ENCODE data around the gene KRT35. TPM values are rescaled to one million over a fixed set of nuclear protein-coding genes. Genes with fewer than 3 reads are reported as not detected.

The KRT35 gene
- total RNA-seq, 2 experiments from 2014 or later: not detected

DNA sequence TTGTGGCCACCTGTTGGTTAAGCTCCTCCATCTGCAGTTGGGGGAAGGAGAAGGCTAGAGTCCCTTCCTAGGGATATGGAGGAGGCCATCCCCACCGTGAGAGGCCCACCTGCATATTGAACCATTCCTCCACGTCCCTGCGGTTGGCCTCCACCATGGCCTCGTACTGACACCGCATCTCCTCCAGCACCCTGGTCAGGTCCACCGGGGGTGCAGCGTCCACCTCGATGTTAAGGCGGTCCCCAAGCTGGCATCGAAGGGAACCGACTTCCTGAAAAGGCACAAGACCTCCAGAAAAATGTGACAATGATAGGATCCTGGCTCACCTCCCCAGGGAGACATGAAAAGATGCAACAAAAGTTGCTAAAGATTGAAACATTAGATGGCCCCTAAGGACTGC is 16.8 kb downstream of the KRT35 start:
- no peaks in the 10 kb centered on the region for H3K4me1 Mint-ChIP-seq (ENCODE audit: low read depth)
- no peaks in the 10 kb centered on the region for H3K9me3 Mint-ChIP-seq (ENCODE audit: insufficient read depth)
- no peaks in the 10 kb centered on the region for H3K36me3 Mint-ChIP-seq (ENCODE audit: low read depth)
- H3K4me3 Mint-ChIP-seq: no peak overlapping the region
- POLR2A ChIA-PET: no interaction called here
- ATAC-seq: no peak
- H3K27ac Mint-ChIP-seq: no peak overlapping the region
- CTCF ChIA-PET: no interaction called here
- H3K27me3 Mint-ChIP-seq (ENCODE audit: low read depth): peaks cover 2% of the 10 kb centered on the region
- DNase-seq: no peak

DNA sequence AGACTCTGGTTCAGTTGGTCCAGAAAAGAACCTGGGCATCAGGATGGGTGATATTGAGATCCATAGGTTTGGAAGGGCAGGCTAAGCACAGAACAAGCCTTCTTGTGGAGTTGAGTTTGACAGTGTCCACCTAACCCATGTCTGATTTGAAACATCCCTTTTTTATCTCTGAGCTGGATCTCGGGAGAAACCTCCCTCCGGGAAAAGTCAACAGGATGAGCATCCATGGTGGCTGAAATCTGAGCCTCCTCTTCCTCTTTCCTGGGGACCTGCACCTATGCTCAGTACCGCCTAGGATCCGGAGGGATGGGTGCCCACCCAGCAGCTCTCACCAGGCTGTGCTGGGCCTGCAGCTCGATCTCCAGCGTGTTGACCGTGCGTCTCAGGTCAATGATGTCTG is 17.2 kb downstream of the KRT35 start:
- ATAC-seq (no peak), DNase-seq (no peak)
- H3K9me3 Mint-ChIP-seq (ENCODE audit: insufficient read depth): no peaks in the 10 kb centered on the region
- H3K4me3 Mint-ChIP-seq: no peak overlapping the region
- H3K27ac Mint-ChIP-seq: no peak overlapping the region
- ChIA-PET CTCF (no interaction called here), POLR2A (no interaction called here)
- H3K4me1 Mint-ChIP-seq (ENCODE audit: low read depth): no peaks in the 10 kb centered on the region
- H3K27me3 Mint-ChIP-seq (ENCODE audit: low read depth): no peaks in the 10 kb centered on the region
- H3K36me3 Mint-ChIP-seq (ENCODE audit: low read depth): no peaks in the 10 kb centered on the region

DNA sequence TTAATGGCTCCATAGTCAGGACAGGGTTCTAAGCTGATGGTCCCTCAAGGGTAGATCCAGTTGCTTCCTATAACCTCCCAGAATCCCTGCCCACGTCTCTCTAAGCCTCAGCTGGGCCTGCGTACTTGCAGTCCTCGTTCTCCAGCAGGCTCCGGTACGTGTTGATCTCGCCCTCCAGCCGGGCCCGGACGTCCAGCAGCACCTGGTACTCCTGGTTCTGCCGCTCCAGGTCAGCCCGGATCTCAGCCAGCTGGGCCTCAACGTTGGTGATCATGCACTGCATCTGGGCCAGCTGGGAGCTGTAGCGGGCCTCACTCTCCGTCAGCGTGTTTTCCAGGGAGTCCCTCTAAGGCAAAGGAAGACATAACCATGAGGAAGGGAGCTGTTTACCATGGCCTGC is 18.2 kb downstream of the KRT35 start:
- no peak for ATAC-seq
- Mint-ChIP-seq H3K36me3 (ENCODE audit: low read depth) (no peaks in the 10 kb centered on the region), H3K27me3 (ENCODE audit: low read depth) (no peaks in the 10 kb centered on the region), H3K27ac (no peak overlapping the region), H3K9me3 (ENCODE audit: insufficient read depth) (no peaks in the 10 kb centered on the region), H3K4me3 (no peak overlapping the region), H3K4me1 (ENCODE audit: low read depth) (no peaks in the 10 kb centered on the region)
- no peak for DNase-seq
- POLR2A ChIA-PET: no interaction called here
- CTCF ChIA-PET: no interaction called here

DNA sequence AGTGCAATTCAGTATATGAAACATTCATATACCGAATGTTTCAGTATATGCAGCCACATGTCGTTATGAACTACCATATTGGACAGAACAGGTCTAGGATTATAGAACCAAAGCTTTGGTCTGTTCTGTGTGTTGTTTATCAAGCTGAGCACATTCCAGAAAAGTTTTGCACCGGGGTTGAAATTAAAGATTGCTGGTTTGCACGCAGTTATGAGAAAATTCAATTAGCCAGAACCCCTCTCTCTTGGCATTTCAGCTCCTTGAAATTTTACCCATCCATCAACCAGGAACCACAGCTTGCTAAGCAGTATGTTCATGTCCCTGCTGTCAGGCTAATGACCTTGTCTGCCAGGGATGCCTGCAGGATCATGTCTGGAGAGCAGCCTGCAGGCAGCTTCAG is 23.3 kb downstream of the KRT35 start:
- H3K27me3 Mint-ChIP-seq (ENCODE audit: low read depth): peaks cover 3% of the 10 kb centered on the region
- H3K36me3 Mint-ChIP-seq (ENCODE audit: low read depth): no peaks in the 10 kb centered on the region
- no peaks in the 10 kb centered on the region for H3K9me3 Mint-ChIP-seq (ENCODE audit: insufficient read depth)
- DNase-seq (no peak), ATAC-seq (no peak)
- no peak overlapping the region for H3K27ac Mint-ChIP-seq
- POLR2A ChIA-PET: no interaction called here
- no peak overlapping the region for H3K4me3 Mint-ChIP-seq
- no peaks in the 10 kb centered on the region for H3K4me1 Mint-ChIP-seq (ENCODE audit: low read depth)
- CTCF ChIA-PET: interaction anchor here (1.1 kb wide), 1 partner anchor 92 kb away, joined by 4 read pairs; no protein-coding TSS in a partner anchor

DNA sequence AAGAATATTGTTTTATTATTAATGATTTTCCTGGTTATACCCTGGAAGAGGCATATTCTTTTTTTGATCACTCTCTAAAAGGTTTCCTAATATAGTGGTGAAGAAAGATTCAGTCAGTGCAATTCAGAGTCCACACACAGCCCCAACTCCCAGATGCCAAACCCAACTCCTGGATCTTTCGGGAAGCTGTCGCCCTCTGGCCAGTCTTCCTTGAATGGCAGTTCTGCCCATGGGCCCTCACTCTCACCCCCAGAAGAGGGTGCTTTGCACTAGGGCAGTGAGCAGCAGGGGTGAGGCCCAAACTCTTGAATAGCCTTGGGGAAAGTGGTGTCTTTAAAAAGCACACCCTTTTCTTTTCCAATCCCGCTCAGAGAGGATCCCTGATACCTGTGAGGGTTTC is 24.7 kb downstream of the KRT35 start:
- Mint-ChIP-seq H3K4me1 (ENCODE audit: low read depth) (no peaks in the 10 kb centered on the region), H3K4me3 (no peak overlapping the region), H3K9me3 (ENCODE audit: insufficient read depth) (no peaks in the 10 kb centered on the region), H3K27ac (no peak overlapping the region), H3K36me3 (ENCODE audit: low read depth) (no peaks in the 10 kb centered on the region), H3K27me3 (ENCODE audit: low read depth) (peaks cover 6% of the 10 kb centered on the region)
- ATAC-seq (no peak), DNase-seq (no peak)
- ChIA-PET POLR2A (no interaction called here), CTCF (no interaction called here)

DNA sequence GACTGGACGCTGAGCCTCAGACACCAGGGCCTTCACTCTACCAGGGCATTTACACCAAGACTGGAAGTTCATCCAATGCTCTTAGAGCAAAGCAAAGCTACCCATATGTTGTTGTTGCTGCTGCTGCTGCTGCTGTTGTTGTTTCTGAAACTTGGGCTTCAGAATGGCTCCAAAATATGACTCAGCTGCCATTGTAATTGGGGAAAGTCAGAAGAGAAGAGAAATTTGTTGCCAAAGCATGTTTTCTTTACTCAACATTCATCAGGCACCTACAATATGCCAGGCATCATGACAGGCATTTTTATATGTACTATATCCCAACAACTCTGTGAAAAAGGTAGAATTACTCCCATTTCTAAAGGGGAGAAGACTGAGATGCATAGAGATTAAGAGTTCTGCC is 25.7 kb downstream of the KRT35 start:
- Mint-ChIP-seq H3K9me3 (ENCODE audit: insufficient read depth) (no peaks in the 10 kb centered on the region), H3K36me3 (ENCODE audit: low read depth) (no peaks in the 10 kb centered on the region), H3K27me3 (ENCODE audit: low read depth) (peaks cover 8% of the 10 kb centered on the region), H3K27ac (no peak overlapping the region), H3K4me3 (no peak overlapping the region), H3K4me1 (ENCODE audit: low read depth) (no peaks in the 10 kb centered on the region)
- no peak for DNase-seq
- ATAC-seq: no peak
- ChIA-PET POLR2A (no interaction called here), CTCF (no interaction called here)

DNA sequence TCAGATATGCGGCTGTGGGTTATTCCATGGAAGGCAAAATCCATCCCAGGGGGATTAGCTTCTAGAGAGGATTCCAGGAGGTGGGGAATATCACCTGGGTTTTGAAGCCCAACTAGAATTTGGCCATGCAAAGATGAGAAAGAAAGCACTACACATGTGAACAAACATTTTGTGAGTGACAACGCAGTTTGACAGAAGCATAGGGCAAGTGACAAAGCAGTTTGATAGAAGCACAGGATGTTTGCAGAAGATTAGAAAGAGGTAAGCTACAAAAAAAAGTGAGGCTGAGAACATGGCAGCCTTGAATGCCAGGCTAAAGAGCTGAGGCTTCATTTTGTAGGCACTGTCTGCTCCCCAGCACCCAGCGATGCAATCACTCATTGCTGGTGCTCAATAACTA is 27.9 kb downstream of the KRT35 start:
- POLR2A ChIA-PET: no interaction called here
- H3K9me3 Mint-ChIP-seq (ENCODE audit: insufficient read depth): no peaks in the 10 kb centered on the region
- ATAC-seq (no peak), DNase-seq (no peak)
- no peak overlapping the region for H3K4me3 Mint-ChIP-seq
- H3K27ac Mint-ChIP-seq: no peak overlapping the region
- no peaks in the 10 kb centered on the region for H3K4me1 Mint-ChIP-seq (ENCODE audit: low read depth)
- H3K36me3 Mint-ChIP-seq (ENCODE audit: low read depth): no peaks in the 10 kb centered on the region
- CTCF ChIA-PET: no interaction called here
- H3K27me3 Mint-ChIP-seq (ENCODE audit: low read depth): peaks cover 8% of the 10 kb centered on the region

DNA sequence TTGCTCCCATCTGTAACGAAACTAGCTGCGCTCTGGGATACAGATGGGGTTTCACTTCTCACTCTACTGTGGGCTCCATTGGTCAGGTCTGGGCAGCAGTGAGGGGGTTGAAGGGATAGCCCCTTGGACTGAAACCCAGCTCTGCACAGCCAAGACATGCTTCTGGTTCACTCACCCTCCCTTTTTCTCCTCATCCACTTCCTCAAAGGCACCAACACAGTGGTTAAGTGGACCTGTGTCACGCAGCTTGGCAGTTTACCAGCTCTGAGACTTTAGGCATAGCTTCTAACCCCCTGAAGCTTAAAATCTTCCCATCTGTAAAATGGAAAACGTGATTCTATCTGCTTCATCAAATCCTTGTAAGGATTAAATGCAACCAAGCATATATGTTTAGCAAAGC is 28.7 kb downstream of the KRT35 start:
- Mint-ChIP-seq H3K9me3 (ENCODE audit: insufficient read depth) (no peaks in the 10 kb centered on the region), H3K27ac (no peak overlapping the region), H3K4me1 (ENCODE audit: low read depth) (no peaks in the 10 kb centered on the region), H3K27me3 (ENCODE audit: low read depth) (peaks cover 8% of the 10 kb centered on the region), H3K36me3 (ENCODE audit: low read depth) (no peaks in the 10 kb centered on the region), H3K4me3 (no peak overlapping the region)
- no peak for ATAC-seq
- POLR2A ChIA-PET: no interaction called here
- DNase-seq: no peak
- CTCF ChIA-PET: no interaction called here

DNA sequence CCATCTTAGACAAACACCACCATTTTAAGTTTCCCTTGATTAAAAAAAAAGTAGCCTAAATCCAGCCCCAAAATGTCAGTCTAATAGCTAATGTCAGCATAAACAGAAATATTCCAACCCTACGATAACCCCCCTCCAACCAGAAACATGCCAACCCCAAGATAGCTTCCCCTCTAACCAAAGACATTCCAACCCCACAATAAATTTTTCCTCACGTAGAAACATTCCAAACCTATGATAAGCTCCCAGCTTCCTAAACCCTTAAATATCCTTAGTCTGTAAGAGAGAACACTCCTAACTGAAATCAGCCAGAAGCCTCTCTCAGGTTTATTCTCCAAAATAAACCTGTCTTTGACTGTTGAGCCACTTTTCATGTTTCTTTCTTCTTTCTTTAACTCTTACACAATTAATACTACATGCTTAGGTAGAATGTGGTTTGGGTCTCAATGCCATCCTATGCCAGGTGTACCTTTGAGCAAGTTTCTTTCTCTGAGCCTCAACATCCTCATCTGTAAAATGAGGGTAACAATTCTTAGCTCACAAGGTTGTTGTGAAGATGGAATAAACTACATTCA is 29.7 kb downstream of the KRT35 start:
- DNase-seq: no peak
- CTCF ChIA-PET: interaction anchor here (1.1 to 1.3 kb wide), 2 partner anchors 98 to 197 kb away, joined by 3 to 6 read pairs; no protein-coding TSS in a partner anchor

DNA sequence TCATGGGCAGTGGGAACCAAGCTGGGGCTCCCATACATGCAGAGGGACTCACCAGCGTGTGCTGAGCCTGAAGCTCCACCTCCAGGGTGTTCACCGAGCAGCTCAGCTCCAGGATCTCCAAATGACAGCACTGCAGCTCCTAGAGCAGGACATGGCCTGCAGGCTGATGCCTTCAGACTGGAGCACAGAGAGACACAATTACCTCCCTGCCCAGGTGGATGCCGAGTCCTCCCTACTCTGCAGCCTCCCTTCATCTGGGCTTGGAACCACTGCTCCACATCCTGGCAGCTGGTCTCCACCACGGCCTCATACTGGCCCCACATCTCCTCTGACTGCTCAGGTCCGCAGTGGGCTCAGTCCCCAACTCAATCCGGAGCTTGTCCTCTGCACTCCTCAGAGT is 31.9 kb downstream of the KRT35 start:
- Mint-ChIP-seq H3K4me3 (no peak overlapping the region), H3K27me3 (ENCODE audit: low read depth) (peaks cover 12% of the 10 kb centered on the region), H3K4me1 (ENCODE audit: low read depth) (no peaks in the 10 kb centered on the region), H3K27ac (no peak overlapping the region), H3K9me3 (ENCODE audit: insufficient read depth) (no peaks in the 10 kb centered on the region), H3K36me3 (ENCODE audit: low read depth) (no peaks in the 10 kb centered on the region)
- ATAC-seq: no peak
- ChIA-PET POLR2A (interaction anchor here (1.2 kb wide), 1 partner anchor 12 kb away, joined by 3 read pairs; no protein-coding TSS in a partner anchor), CTCF (no interaction called here)
- DNase-seq: no peak

More for the DNA sequence above, 29.7 kb downstream of the KRT35 start:
- Mint-ChIP-seq H3K27ac (no peak overlapping the region), H3K4me3 (no peak overlapping the region), H3K4me1 (ENCODE audit: low read depth) (no peaks in the 10 kb centered on the region), H3K9me3 (ENCODE audit: insufficient read depth) (no peaks in the 10 kb centered on the region), H3K27me3 (ENCODE audit: low read depth) (peaks cover 8% of the 10 kb centered on the region), H3K36me3 (ENCODE audit: low read depth) (no peaks in the 10 kb centered on the region)
- POLR2A ChIA-PET: no interaction called here
- ATAC-seq: no peak

DNA sequence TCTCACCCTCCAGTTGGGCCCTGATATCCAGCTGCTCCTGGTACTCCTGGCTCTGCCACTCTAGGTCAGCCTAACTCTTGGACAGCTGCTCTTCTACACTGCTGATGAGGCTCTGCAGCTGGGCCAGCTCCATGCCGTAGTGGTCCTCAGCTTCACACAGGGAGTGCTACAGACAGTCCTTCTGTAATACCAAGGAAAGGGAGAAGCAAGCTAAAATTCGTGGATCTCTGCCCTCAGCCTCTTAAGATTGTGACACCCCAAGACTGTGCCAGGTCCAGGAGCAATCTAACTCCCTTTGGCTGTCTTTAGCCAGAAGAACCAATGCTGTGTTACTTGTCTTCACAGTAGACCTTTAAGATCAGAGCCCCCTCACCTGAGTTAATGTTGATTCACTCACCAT is 32.4 kb downstream of the KRT35 start:
- no peak for ATAC-seq

DNA sequence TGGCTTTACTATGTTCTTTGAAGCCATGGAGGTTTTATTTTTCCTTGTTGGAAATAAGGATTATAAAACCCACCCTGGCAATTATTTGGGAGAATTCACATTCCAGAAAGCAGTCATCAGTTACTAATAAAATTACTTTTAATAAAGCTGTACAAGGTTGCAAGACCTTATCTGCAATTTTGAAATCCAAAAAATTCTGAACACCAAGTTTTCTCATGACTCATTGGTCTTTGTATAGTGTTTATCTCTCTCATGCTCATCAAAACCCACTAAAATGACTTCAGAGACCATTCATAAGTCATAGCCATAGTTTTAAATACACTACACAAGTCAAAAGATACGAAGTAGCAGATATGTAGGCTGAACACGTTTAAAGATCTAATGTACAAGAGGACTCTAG is 34.1 kb downstream of the KRT35 start:
- ATAC-seq (no peak), DNase-seq (no peak)
- Mint-ChIP-seq H3K4me1 (ENCODE audit: low read depth) (no peaks in the 10 kb centered on the region), H3K4me3 (no peak overlapping the region), H3K9me3 (ENCODE audit: insufficient read depth) (no peaks in the 10 kb centered on the region), H3K27me3 (ENCODE audit: low read depth) (peaks cover 13% of the 10 kb centered on the region), H3K36me3 (ENCODE audit: low read depth) (no peaks in the 10 kb centered on the region), H3K27ac (no peak overlapping the region)
- POLR2A ChIA-PET: no interaction called here
- CTCF ChIA-PET: interaction anchor here (0.6 kb wide), 1 partner anchor 202 kb away, joined by 3 read pairs; no protein-coding TSS in a partner anchor

More for the DNA sequence above, 32.4 kb downstream of the KRT35 start:
- ChIA-PET POLR2A (interaction anchor here (1.2 kb wide), 1 partner anchor 12 kb away, joined by 3 read pairs; no protein-coding TSS in a partner anchor), CTCF (no interaction called here)
- peaks cover 10% of the 10 kb centered on the region for H3K27me3 Mint-ChIP-seq (ENCODE audit: low read depth)
- H3K27ac Mint-ChIP-seq: no peak overlapping the region
- DNase-seq: no peak
- no peaks in the 10 kb centered on the region for H3K4me1 Mint-ChIP-seq (ENCODE audit: low read depth)
- H3K4me3 Mint-ChIP-seq: no peak overlapping the region
- H3K36me3 Mint-ChIP-seq (ENCODE audit: low read depth): no peaks in the 10 kb centered on the region
- no peaks in the 10 kb centered on the region for H3K9me3 Mint-ChIP-seq (ENCODE audit: insufficient read depth)

DNA sequence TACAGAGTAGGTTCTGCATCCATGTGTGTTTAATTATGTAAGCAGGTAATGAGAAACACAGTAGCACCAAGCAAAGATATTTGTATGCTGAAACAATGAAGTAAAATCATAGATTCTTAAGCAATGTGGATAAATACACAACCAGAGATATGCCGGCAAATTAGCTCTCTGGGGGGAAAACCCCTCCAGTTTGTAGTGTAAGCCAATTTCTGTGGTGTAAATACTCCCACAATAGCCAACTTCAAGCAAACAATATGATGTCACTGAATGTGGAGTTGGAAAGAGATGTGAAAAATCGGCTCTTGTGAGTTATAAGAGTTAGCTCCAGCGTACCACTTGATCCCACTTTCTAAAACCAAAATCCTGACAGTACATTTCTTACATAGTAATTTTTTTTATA is 36.3 kb downstream of the KRT35 start:
- Mint-ChIP-seq H3K27ac (no peak overlapping the region), H3K9me3 (ENCODE audit: insufficient read depth) (no peaks in the 10 kb centered on the region), H3K27me3 (ENCODE audit: low read depth) (peaks cover 12% of the 10 kb centered on the region), H3K4me1 (ENCODE audit: low read depth) (no peaks in the 10 kb centered on the region), H3K36me3 (ENCODE audit: low read depth) (no peaks in the 10 kb centered on the region), H3K4me3 (no peak overlapping the region)
- CTCF ChIA-PET: no interaction called here
- POLR2A ChIA-PET: no interaction called here
- DNase-seq: no peak
- ATAC-seq: no peak

Measured in activated CD8-positive, alpha-beta T cell treated with anti-CD3 and anti-CD28 coated beads, Interleukin-2, amount 10 ng/mL, durations not matched to agents 7 days and 5 days (primary cell).